Activated gamma-delta T cell treated with anti-CD3 and anti-CD28 coated beads, Interleukin-2, amount 50 U/mL, for 16 hours (primary cell): ENCODE results near the gene PPHLN1.

Experiments
- DNase-seq: peaks from one replicate; pipeline ENCODE4 v3.0.0-alpha.2; 2020; ENCODE audit warnings: low read depth

PPHLN1 gene

GRCh38 chr12:42482041-42482747, 156.2 kb downstream of the PPHLN1 start:
- DNase-seq = no peak

GRCh38 chr12:42482748-42483520, 157.0 kb downstream of the PPHLN1 start:
- no peak for DNase-seq

- DNase-seq = no peak
These were observed 157.5 kb downstream of the PPHLN1 start for GRCh38 chr12:42483521-42483790.

DNA sequence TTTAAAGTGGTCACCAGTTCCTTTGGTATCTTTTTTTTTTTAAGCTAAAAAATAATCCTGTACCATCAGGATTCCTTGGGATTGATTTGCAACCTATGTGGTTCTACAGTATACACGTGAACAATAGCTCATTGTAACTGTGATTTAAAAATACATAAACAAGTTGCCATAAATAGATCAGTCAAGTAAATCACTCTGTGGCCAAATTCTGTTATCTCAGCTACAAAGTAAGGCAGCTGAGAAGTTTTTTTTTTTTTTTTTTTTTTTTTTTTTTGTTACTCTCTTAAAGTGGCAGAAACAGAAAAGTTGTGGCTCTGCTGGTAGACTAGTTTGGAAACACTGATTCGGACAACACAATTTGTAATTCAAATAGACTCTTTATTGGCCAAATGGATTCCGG, 159.0 kb downstream of the PPHLN1 start:
- no peak for DNase-seq

DNA sequence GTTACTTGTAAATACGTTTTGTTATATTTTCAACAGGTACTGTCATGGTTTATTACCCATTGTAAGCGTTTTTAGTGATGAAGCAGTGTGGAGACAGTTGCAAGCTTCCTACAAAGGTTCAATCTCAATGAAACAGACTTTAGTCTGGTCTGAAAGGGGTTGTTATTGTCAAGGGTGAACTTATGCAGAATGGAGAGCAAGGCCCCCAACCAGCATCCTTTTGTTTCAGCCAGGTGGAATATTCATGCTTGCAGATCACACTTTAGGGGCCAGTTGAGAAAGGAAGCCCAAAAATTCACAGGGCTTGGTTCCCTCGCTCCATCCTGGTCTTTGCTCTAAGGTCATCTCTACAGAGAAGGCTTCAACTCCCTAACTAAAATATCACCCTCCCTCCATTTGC, 159.9 kb downstream of the PPHLN1 start:
- no peak for DNase-seq

DNA sequence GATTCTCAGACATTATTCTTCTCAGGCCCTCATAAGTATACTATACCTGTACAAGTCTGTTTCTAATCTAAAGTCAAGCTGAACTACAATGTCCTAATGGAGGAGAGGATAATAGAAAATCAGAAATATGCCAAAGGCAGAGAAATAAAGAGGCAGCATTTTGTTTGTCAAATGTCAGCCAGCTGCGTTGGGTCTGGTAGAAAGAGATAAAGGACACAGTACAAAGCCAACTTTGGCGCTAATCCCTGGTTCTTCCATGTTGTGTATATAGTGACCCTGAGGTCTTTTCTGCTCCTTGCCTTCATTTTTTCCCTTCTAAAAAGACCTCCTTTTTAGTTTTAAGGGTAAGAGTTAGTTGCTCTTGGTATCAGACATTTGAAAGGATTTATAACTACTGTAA, 160.4 kb downstream of the PPHLN1 start:
- no peak for DNase-seq

DNA sequence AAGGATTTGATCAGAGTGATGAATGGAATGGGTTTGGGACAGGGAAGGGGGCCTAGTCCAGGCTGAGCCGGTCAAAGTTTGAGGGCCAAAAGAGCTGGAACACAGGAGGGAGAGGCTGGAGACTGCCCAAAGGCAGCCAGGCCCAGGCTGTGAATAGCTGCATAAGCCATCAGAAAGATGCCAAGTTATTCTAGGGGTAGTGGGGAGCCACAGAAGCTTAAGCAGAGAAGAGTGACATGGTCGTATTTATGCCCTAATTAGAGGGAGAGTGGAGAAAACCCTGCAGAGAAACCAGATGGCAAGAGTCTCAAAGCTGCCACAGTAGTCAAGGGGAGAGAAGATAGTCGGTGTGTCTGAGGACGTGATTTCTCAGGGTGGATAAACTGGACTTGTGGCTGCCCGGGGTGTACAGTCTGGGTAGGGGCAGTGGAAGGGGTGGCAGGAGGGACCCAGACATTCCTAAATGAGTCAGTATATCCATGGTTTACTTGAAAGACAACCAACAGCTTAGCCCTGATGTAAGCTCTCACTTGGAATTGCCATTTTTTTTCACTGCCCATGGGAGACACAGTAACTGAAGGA, 164.4 kb downstream of the PPHLN1 start:
- DNase-seq = no peak
